ENCODE measurements around the gene TBCA.
"Not testable (repeated sequence)": the region's sequence is repeated elsewhere in the genome, so short reads cannot be mapped to it uniquely, and the experiment has no call there.

TBCA gene

DNA sequence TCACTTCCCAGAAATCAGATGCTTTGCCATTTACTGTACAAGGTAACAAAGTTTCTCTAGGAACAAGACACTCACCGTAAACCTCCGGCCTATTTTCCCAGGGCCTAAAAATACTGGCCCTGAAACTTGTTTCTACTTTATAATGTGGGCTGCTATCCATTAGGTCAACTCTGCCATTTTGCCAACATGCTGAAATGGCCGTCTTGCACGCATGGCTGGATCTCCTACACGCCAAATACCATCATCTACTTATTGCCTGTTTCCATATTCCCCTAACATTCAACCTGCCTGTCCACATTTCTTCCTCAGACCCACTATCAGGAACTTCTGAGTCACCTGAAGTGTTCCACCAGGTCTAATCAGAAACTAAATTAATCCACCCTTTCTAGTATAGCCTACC, 4.7 kb downstream of the TBCA start:
- DNase-seq: no peak

DNA sequence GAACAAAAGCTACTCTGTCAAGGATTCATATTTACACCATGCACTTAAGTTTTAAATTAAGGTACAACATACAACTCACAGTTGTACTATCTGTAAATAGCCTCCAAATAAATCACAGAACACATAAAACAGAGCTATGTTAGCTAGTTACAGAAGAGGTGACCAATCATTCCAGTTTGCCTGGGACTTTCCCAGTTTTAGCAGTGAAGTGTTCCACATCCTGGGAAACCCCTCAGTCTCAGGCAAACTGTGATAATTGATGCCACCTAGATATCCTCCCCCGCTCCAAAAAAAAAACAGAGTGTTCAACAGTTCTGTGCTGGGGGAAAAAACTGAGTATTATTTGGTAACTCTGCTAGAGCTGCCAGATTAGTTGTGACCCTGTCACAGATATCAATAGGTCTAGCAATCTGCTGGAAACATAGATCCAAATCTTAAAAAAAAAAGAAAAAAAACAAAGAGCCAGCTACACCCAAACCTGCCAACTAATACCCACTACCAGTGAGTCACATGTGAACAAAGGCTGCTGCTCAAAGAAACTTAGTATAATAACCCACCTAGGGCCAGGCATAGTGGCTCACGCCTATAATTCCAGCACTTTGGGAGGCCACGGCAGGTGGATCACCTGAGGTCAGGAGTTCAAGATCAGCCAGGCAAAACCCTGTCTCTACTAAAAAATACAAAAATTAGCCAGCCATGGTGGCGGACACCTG, 5.7 kb downstream of the TBCA start:
- DNase-seq: peak; percentile 41

DNA sequence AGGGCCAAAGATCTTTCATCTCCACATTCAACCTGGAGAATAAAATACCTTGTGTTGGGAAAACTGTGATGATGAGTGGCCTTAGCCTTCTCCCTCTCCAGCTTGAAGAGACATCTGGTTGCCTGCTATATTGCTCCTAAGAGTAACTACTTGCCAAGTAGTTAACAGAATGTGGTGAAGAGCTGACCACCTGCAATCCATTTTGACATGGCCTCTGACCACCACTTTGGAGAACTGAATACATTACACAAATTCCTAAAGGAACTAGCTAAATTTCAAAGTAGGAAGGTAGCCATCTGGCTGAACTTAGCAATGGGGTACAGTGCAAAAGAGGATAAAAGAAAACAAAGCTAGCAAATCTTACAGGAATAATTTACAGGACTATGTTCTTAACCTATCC, 7.2 kb downstream of the TBCA start:
- no peak for DNase-seq

- no peak for DNase-seq
Observed at GRCh38 chr5:77767301-77767700, 8.8 kb downstream of the TBCA start.

GRCh38 chr5:77761606-77762005, 14.5 kb downstream of the TBCA start:
- DNase-seq: no peak

DNA sequence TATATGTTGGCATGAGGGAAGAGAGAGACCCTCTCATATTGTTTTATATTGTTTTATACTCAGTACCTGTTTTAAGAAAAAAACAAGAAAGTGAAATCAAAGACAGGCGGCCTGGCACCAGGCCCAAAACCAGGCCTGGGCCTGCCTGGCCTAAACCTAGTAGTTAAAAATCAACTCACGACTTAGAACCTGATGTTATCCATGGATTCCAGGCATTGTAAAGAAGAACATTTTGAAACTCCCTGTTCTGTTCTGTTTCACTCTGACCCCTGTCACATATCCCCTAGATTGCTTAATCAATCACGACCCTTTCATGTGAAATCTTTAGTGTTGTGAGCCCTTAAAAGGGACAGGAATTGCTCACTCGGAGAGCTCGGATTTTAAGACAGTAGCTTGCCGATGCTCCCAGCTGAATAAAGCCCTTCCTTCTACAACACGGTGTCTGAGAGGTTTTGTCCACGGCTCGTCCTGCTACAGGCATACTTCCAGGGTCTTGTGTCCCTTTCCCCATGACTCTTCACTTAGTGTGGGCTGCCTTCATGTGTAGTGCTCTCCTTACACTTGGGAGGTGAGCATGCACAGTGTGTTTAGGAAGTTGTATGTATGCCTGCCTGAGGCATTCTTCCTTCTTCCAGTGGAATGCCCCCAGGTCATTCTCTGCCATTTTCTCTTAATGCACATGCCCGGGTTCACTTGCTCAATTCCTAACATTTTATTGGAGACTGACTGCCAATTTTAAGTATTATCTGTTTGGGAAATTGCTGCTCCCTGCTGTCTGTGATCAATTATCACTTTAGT, 17.8 kb downstream of the TBCA start:
- DNase-seq: no peak

DNA sequence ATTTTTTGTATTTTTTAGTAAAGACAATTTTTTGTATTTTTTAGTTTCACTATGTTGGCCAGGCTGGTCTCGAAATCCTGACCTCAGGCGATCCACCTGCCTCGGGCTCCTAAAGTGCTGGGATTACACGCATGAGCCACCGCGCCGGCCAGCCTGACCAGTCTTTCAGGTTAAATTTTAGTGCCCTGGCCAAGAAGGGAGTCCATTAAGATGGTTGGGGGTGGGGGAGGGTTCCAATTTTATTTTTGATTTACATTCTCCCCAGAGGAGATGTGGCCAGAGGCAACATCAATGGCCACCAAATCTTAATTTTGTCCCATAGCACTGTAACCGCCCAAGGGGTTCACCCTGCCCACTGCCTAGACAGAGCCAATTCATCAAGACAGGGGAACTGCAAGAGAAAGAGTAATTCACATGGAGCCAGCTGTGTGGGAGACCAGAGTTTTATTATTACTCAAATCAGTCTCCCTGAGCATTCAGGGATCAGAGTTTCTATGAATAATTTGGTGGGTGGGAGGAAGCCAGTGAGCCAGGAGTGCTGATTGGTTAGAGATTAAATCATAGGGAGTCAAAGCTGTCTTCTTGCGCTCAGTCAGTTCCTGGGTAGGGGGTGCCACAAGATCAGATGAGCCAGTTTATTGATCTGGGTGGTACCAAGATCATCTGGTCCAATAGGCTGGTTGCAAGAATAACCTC, 24.7 kb downstream of the TBCA start:
- no peak for DNase-seq

DNA sequence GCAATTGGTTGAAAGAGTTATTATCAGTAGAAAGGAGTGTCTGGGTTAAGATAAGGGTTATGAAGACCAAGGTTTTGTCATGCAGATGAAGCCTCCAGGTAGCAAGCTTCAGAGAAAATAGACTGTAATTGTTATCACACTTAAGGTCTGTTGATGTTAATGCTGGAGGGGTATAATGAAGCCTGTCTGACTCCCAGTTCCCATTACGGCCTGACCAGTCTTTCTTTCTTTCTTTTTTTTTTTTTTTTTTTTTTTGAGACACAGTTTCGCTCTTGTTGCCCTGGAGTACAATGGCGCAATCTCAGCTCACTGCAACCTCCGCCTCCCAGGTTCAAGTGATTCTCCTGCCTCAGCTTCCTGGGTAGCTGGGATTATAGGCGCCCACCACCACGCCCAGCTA, 25.2 kb downstream of the TBCA start:
- not testable (repeated sequence) for DNase-seq

GRCh38 chr5:77748160-77748559, 28.0 kb downstream of the TBCA start:
- DNase-seq: no peak

GRCh38 chr5:77744116-77744515, 32.0 kb downstream of the TBCA start:
- no peak for DNase-seq

GRCh38 chr5:77743181-77743580, 33.0 kb downstream of the TBCA start:
- peak; percentile 62 for DNase-seq

GRCh38 chr5:77741608-77742007, 34.5 kb downstream of the TBCA start:
- no peak for DNase-seq

DNA sequence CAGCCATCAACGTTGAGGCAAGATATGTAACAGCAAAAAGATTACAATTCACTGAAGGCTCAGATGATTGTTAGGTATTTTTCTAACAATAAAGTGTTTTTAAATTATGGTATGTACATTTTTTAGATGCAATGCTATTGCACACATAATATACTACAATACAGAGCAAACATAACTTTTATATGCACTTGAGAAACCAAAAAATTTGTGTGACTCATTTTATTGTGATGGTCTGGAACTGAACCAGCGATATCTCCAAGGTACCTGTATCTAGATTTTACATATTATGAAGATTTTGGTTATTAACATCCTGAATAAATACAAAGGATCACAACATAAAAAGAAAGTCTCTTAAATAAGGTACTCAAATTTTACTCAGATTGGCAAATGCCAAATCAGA, 41.3 kb downstream of the TBCA start:
- no peak for DNase-seq

GRCh38 chr5:77733130-77733529, 43.0 kb downstream of the TBCA start:
- no peak for DNase-seq

DNA sequence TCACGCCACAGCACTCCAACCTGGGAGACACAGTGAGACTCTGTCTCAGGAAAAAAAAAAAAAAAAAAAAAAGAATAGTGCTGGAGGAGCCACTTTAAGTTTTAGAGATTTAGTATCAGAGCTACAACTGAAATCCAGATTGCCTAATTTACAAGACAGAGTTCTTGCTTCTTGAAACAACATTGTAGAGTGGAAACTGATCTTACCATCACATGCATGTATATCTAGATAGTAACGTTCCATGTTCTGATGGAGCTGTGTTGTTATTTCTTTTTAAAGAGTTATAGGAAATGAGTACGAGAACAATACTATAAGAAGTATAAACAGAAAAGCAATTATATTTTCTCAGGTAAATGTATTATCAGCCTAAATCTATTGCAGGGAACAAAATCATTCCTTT, 48.9 kb downstream of the TBCA start:
- no peak for DNase-seq

GRCh38 chr5:77725616-77726015, 50.5 kb downstream of the TBCA start:
- no peak for DNase-seq

GRCh38 chr5:77724934-77725333, 51.2 kb downstream of the TBCA start:
- no peak for DNase-seq

- no peak for DNase-seq
Observed at GRCh38 chr5:77719666-77720363, 56.3 kb downstream of the TBCA start.

DNA sequence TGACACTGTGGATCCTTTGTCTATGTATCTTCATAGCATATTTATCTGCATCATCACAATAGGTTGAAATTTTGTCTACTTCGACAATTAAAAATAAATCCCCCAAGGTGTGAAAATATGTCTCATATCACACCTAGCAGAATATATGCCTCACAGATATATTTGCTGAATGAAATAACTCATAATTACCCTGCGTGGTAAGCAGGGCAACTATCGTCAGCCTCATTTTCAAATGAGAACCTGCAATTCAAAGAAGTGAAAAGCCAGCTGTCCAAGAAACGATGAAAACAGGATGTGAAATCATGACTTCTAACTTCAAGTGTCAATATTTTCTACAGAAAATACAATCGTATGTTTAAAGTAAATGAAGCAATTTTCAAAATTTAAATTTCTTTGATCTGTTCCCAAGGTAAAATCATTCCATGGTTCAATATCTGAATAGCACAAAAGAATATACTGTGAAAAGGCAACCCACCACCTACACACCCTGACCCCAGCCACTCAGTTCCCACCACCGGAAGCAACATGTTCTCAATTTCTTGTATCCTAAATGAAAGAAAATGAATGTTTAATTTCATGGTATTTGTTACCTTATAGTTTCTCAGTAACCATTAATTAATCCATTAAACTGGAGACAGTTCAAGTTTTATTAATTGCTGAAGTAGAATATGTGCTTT, 57.1 kb downstream of the TBCA start:
- DNase-seq: no peak

DNA sequence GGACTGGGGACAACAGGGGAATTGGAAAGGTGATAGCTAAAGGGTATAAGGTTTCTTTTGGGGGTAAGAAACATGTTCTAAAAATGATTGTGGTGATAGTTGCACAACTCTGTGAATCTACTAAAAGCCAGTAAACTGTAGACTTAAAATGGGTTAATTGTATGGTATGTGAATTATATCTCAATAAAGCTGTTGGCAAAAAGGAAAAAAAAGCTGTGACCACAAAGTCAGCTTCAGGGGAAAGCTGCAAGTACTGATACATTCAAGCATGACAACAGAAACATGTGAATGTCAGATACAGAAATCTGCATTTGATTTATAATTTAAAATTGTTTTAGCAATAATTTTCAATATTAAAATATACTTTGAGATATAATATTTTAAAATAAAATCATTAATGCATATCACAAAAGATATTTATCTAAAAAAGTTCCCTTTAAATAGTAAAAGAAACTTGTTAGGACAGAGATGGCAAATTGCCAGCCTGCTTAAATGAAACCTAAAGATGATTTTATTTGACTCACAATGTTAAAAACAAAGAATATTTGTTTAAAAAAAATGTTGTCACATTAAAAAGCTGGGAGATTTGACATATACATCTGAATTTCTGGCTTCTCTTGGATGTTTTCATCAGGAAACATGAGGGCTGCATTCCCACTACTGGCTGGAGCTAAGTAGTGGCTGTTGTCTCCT, 66.0 kb downstream of the TBCA start:
- DNase-seq: no peak

GRCh38 chr5:77709340-77709739, 66.8 kb downstream of the TBCA start:
- DNase-seq: no peak

DNA sequence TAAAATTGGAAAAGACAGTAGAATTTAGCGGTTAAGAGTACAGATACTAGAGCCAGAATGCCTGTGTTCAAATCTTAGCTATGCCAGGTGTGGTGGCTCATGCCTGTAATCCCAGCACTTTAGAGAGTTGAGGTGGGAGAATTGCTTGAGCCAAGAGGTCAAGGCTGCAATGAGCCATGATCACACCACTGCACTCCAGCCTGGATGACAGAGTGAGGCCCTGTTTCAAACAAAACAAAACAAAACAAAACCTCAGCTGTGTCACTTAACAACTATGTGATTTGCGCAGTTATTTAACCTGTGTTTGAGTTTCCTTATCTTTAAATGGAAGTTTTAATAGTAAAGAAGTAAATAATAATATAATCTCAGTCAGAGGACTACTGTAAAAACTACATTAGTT, 68.3 kb downstream of the TBCA start:
- DNase-seq: no peak

Data from NCI-H226 (cell line).